Thyroid gland (tissue), 4 donors: ENCODE results near the gene TBATA. TPM values are rescaled to one million over a fixed set of nuclear protein-coding genes. Genes with fewer than 3 reads are reported as not detected.

Experiments
- DNase-seq, 2 donors: peaks; one replicate each; pipeline ENCODE4 v3.0.0-alpha.2; 2019
- H3K27ac ChIP-seq, 3 donors: fragments of 200-600 bp; sonication (generic); 1 replicate in 2 of 3; 2 replicates in 1 of 3; pipeline ENCODE4 v1.5.1; 2016 to 2019; ENCODE audit warnings: mild to moderate bottlenecking in 1 of 3, moderate library complexity in 1 of 3
- H3K27me3 ChIP-seq: fragments of 200-600 bp; sonication (generic); one replicate; pipeline ENCODE4 v1.5.1; 2019
- H3K36me3 ChIP-seq, 2 donors: fragments of 200-600 bp; sonication (generic); one replicate each; pipeline ENCODE4 v1.5.1; 2016 to 2019
- H3K4me1 ChIP-seq, 2 donors: fragments of 200-600 bp; sonication (generic); one replicate each; pipeline ENCODE4 v1.5.1; 2017 to 2019
- H3K4me3 ChIP-seq, 3 donors: fragments of 200-600 bp; sonication (generic); replicated peaks in 1 of 3; 1 replicate in 2 of 3; 2 replicates in 1 of 3; pipeline ENCODE4 v1.5.1; 2016; ENCODE audit warnings: mild to moderate bottlenecking in 1 of 3
- H3K9me3 ChIP-seq: fragments of 200-600 bp; sonication (generic); one replicate; pipeline ENCODE4 v1.5.1; 2017
- POLR2A ChIP-seq, 2 donors: fragments of 450-650 bp; IDR thresholded peaks; one replicate each; pipeline ENCODE4 v1.6.1; 2017; ENCODE audit warnings: antibody characterized with exemption in 2 of 2, mild to moderate bottlenecking in 2 of 2, moderate library complexity in 1 of 2
- WGBS, 2 donors: methylation state at CpG; one replicate each; pipeline ENCODE4 v1.1.5; 2017; 5-methylcytosine and 5-hydroxymethylcytosine counted together
- intact Hi-C: fragments of 100-400 bp; cut with DNase I; formaldehyde crosslinking; loops from one replicate; pipeline ENCODE4 v1.15.1; 2023
- total RNA-seq, 4 donors: library from RNA; depleted of rRNA; stranded (reverse); fragments of >200 nt; gene quantifications; one replicate each; pipeline ENCODE4 v1.2.3, GENCODE V29; 2016
- TF ChIP-seq, protein P1 (sequence below), 6 experiments: fragments of 200-600 bp in 3 of 6; fragments of 450-650 bp in 3 of 6; sonication (generic) in 3 of 6; IDR thresholded peaks; one replicate each; pipeline ENCODE4 v1.5.1; 2016 to 2019; ENCODE audit warnings: antibody characterized with exemption in 6 of 6, mild to moderate bottlenecking in 2 of 6, inconsistent platforms in 1 of 6, moderate library complexity in 1 of 6

The TBATA gene
- total RNA-seq, 4 donors from 2014 or later = not detected

DNA sequence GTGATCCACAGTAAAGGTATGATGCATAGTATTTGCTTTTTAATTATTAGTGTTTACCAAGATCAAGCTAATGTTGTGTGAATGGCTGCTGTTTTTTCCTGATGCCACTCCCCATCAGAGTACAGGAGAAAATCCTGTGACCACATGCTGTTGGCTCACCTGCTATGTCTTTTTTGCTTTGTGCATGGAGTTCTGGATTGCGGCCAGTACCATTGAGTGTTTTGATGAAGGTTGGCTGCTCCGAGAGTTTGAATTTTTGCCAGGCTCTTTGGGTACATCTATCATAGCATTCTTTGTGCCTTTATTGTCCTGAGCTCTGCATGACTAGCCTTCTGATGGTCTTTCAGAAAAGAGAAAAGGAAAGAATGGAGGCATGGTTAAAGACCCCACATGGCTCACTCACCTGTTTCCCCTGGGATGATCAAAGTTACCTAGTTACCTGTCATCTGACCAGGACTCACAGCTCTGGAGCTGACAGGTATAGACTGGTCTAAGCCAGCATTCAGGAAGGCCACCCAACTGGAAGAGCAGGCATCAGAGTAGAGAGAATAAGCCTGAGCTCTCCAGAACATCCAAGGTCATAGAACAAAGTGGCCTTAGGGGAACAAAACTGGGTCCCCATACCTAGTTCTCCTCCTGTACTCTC is 18.7 kb upstream of the TBATA start:
- DNase-seq = peak; percentile 95
- WGBS, 2 donors = 27 to 43% methylated on average over 2 of the region's 2 CpGs
- TF ChIP-seq, protein P1, sequence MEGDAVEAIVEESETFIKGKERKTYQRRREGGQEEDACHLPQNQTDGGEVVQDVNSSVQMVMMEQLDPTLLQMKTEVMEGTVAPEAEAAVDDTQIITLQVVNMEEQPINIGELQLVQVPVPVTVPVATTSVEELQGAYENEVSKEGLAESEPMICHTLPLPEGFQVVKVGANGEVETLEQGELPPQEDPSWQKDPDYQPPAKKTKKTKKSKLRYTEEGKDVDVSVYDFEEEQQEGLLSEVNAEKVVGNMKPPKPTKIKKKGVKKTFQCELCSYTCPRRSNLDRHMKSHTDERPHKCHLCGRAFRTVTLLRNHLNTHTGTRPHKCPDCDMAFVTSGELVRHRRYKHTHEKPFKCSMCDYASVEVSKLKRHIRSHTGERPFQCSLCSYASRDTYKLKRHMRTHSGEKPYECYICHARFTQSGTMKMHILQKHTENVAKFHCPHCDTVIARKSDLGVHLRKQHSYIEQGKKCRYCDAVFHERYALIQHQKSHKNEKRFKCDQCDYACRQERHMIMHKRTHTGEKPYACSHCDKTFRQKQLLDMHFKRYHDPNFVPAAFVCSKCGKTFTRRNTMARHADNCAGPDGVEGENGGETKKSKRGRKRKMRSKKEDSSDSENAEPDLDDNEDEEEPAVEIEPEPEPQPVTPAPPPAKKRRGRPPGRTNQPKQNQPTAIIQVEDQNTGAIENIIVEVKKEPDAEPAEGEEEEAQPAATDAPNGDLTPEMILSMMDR (IDR thresholded peaks at IDR 0.05) = no peak
- TF ChIP-seq POLR2A (IDR thresholded peaks at IDR 0.05) = no peak
- no peaks in the 10 kb centered on the region for H3K27me3 ChIP-seq
- peaks cover 17 to 32% of the 10 kb centered on the region in 2 donors for H3K4me1 ChIP-seq
- no peaks in the 10 kb centered on the region for H3K9me3 ChIP-seq
- intact Hi-C loops = no loop called here
- H3K36me3 ChIP-seq = no peaks in the 10 kb centered on the region
- no peak overlapping the region for H3K4me3 ChIP-seq
- H3K27ac ChIP-seq = peak overlapping the region; percentile 85 to 96 (median 88)

DNA sequence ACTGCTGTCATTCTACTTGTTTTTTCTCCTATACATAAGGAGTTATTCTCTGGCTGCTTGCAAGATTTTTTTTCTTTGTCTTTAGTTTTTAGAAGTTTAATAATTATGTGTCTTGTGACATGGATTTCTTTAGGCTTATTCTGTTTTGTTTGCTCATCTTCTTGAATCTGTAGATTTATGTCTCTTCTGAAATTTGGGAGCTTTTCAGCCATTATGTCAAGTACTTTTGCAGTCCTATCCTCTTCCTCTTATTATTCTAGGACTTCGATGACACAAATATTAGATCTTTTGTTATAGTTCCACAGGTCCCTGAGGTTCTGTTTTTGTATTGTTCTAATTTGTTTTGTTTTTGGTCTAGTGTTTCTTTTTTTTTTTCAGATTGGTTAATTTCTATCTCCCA is 16.7 kb upstream of the TBATA start:
- H3K36me3 ChIP-seq = no peaks in the 10 kb centered on the region
- no peaks in the 10 kb centered on the region for H3K27me3 ChIP-seq
- intact Hi-C loops = no loop called here
- H3K4me1 ChIP-seq = peaks cover 14 to 35% of the 10 kb centered on the region in 2 donors
- TF ChIP-seq, protein P1 (IDR thresholded peaks at IDR 0.05) = no peak
- TF ChIP-seq POLR2A (IDR thresholded peaks at IDR 0.05) = no peak
- no peaks in the 10 kb centered on the region for H3K9me3 ChIP-seq
- H3K27ac ChIP-seq = no peak overlapping the region
- no peak for DNase-seq
- no peak overlapping the region for H3K4me3 ChIP-seq
- WGBS, 2 donors = 85 to 86% methylated on average over 1 of the region's 1 CpG

DNA sequence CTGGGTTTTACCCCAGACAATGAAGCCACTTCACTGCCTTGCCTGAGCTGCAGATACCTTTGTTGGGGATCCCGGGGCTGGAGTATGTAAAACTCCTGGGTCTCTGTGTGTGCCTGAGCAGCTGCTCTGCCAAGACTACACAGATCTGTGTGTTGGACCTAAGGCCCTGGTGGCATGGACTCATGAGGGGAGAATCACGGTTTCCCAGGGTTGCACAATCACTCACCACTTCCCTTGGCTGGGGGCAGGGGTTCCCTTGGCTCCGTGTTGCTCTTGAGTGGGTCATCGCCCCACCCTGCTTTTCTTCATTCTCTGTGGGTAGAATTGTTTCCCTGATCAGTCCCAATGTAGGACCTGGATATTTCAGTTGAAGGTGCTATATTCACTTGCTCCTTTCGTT is 13.9 kb upstream of the TBATA start:
- H3K36me3 ChIP-seq = no peaks in the 10 kb centered on the region
- no peak overlapping the region for H3K4me3 ChIP-seq
- H3K27me3 ChIP-seq = no peaks in the 10 kb centered on the region
- no peak overlapping the region for H3K27ac ChIP-seq
- DNase-seq = no peak
- intact Hi-C loops = no loop called here
- TF ChIP-seq, protein P1 (IDR thresholded peaks at IDR 0.05) = no peak
- no peak for TF ChIP-seq POLR2A (IDR thresholded peaks at IDR 0.05)
- 71 to 82% methylated on average over 4 to 5 of the region's 5 CpGs for WGBS, 2 donors
- peaks cover 1 to 13% of the 10 kb centered on the region in 2 donors for H3K4me1 ChIP-seq
- no peaks in the 10 kb centered on the region for H3K9me3 ChIP-seq

DNA sequence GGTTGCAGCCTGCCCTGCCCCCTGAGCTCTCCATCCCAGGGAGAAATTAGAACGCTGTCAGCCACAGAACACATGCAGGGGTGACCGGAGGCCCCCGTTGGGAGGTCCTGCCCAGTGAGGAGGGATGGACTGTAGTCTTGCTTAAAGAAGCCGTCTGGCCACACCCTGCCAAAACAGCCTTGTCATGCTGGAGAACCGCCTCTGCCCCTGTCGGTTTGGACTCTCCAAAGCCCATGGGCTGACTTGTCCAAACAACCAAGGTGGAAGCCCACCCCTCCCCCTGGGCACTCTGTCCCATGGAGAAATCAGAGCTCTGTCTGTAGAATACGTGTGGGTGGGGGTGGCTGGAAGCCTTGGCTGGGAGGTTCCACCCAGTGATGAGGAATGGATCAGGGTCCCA is 12.7 kb upstream of the TBATA start:
- WGBS, 2 donors = 56 to 61% methylated on average over 5 to 7 of the region's 7 CpGs
- TF ChIP-seq, protein P1 (IDR thresholded peaks at IDR 0.05) = no peak
- TF ChIP-seq POLR2A (IDR thresholded peaks at IDR 0.05) = no peak
- DNase-seq = no peak
- intact Hi-C loops = no loop called here
- Histone ChIP-seq H3K36me3 (no peaks in the 10 kb centered on the region), H3K27me3 (no peaks in the 10 kb centered on the region), H3K9me3 (no peaks in the 10 kb centered on the region), H3K4me1 (peaks cover 0 to 6% of the 10 kb centered on the region in 2 donors), H3K4me3 (no peak overlapping the region), H3K27ac (no peak overlapping the region)

DNA sequence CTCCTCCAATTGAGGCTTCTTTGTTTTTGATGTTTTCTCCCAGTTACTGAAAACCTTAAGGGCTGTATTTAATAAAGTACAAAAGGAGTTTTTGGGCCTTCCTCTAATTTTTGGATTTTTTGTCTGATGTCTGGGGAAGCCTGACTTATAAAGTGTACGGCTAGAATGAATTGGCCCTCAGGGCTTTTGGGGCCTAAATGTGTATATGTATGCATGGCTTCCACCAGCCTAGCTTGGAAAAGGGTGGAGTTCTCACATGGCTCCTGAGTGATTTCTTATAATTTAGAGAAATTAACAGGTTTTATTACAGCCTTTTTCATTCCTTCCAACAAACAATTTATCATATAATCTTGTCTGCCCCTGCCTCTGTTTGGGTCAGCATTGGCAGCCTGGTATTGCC is 10.4 kb upstream of the TBATA start:
- Histone ChIP-seq H3K27me3 (no peaks in the 10 kb centered on the region), H3K4me3 (no peak overlapping the region), H3K9me3 (no peaks in the 10 kb centered on the region), H3K27ac (no peak overlapping the region), H3K4me1 (peaks cover 0 to 6% of the 10 kb centered on the region in 2 donors), H3K36me3 (no peaks in the 10 kb centered on the region)
- no peak for DNase-seq
- intact Hi-C loops = no loop called here
- TF ChIP-seq, protein P1 (IDR thresholded peaks at IDR 0.05) = no peak
- no peak for TF ChIP-seq POLR2A (IDR thresholded peaks at IDR 0.05)
- WGBS, 2 donors = 97 to 100% methylated on average over 1 of the region's 1 CpG
